ENCODE results near the gene EHMT2.
"Not testable (repeated sequence)": the region's sequence is repeated elsewhere in the genome, so short reads cannot be mapped to it uniquely, and the experiment has no call there.

EHMT2 gene

GRCh38 chr6:31874084-31874670 lies 23.3 kb downstream of the EHMT2 start:
- no peak for DNase-seq

- no peak for DNase-seq
Measured at GRCh38 chr6:31871046-31871659, 26.3 kb downstream of the EHMT2 start.

- DNase-seq, result no peak
Measured at GRCh38 chr6:31870385-31870921, 27.0 kb downstream of the EHMT2 start.

- no peak for DNase-seq
Measured at GRCh38 chr6:31869343-31869742, 28.2 kb downstream of the EHMT2 start.

- not testable (repeated sequence) for DNase-seq
Measured at GRCh38 chr6:31868658-31868971, 28.9 kb downstream of the EHMT2 start.

- DNase-seq, result no peak
Measured at GRCh38 chr6:31865205-31866118, 32.0 kb downstream of the EHMT2 start.

- no peak for DNase-seq
Measured at GRCh38 chr6:31864818-31865204, 32.7 kb downstream of the EHMT2 start.

GRCh38 chr6:31864123-31864562 lies 33.4 kb downstream of the EHMT2 start:
- DNase-seq, result not testable (repeated sequence)

GRCh38 chr6:31862344-31863235 lies 34.9 kb downstream of the EHMT2 start, which contains the start of gene NEU1:
TSS of gene NEU1 (minus strand) at chr6:31862821. CDS start at chr6:31862776, 45 bp downstream.
- DNase-seq, result peak; percentile 87 to 100 (median 100)

- peak in 3 of 56 donors; percentile 15 to 35 (median 15) for DNase-seq
Measured at GRCh38 chr6:31861919-31862343, 35.6 kb downstream of the EHMT2 start.

GRCh38 chr6:31861150-31861549 lies 36.3 kb downstream of the EHMT2 start:
- no peak for DNase-seq

- DNase-seq, result no peak
Measured at GRCh38 chr6:31860349-31860748, 37.1 kb downstream of the EHMT2 start.

GRCh38 chr6:31859923-31860322 lies 37.6 kb downstream of the EHMT2 start:
- DNase-seq, result no peak

- DNase-seq, result no peak
Measured at GRCh38 chr6:31858707-31859106, 38.8 kb downstream of the EHMT2 start.

GRCh38 chr6:31857774-31858173 lies 39.7 kb downstream of the EHMT2 start:
- not testable (repeated sequence) for DNase-seq

GRCh38 chr6:31851980-31852718 lies 45.3 kb downstream of the EHMT2 start:
- not testable (repeated sequence) for DNase-seq

- DNase-seq, result no peak
Measured at GRCh38 chr6:31851485-31851832, 46.0 kb downstream of the EHMT2 start.

- DNase-seq, result no peak
Measured at GRCh38 chr6:31850765-31851484, 46.6 kb downstream of the EHMT2 start.

GRCh38 chr6:31847276-31847978 lies 50.1 kb downstream of the EHMT2 start:
- DNase-seq, result no peak

Measured in nucleus accumbens (tissue), 56 donors.